ENCODE results near the gene SERPINA7. TPM values are rescaled to one million over a fixed set of nuclear protein-coding genes. Genes with fewer than 3 reads are reported as not detected.

Gene SERPINA7
- total RNA-seq = not detected in 2 replicates

GRCh38 chrX:106038625-106039024 is at the start of gene SERPINA7:
SERPINA7 (minus strand) TSS chrX:106038727; CDS start chrX:106037058, 1,669 bp downstream.

Other genes starting within 250 kb of the SERPINA7 start
- gene NRK, start 216.2 kb downstream of the SERPINA7 start, total RNA-seq = 3.4 TPM in 1 of 2 replicates, not detected in the other
- gene PWWP3B, start 129.6 kb upstream of the SERPINA7 start, total RNA-seq = under 0.01 and 0.24 TPM in 2 replicates